Neural cell (in vitro differentiated cells): ENCODE data around the gene HM13. TPM values are rescaled to one million over a fixed set of nuclear protein-coding genes. Genes with fewer than 3 reads are reported as not detected.

ENCODE experiments used
- H2AFZ ChIP-seq: fragments of 200-600, 300-800 bp; sonication (generic), shearing (Covaris generic); 2 replicates; pipeline ENCODE4 v1.6.0; 2014; ENCODE audit warnings: low read depth, mild to moderate bottlenecking, antibody characterized with exemption, low read length, moderate library complexity
- H3F3A ChIP-seq: fragments of 200-600 bp; shearing (Covaris generic); 2 replicates; pipeline ENCODE4 v1.6.1; 2016; ENCODE audit warnings: mild to moderate bottlenecking, moderate library complexity, mixed read lengths, antibody characterized with exemption, low read length; ENCODE audit not compliant: insufficient read depth, poor library complexity, severe bottlenecking
- H3K27ac ChIP-seq: fragments of 200-600, 300-800 bp; sonication (generic), shearing (Covaris generic); 2 replicates; pipeline ENCODE4 v1.5.1; 2014; ENCODE audit warnings: mild to moderate bottlenecking, low read length, moderate library complexity
- H3K27me3 ChIP-seq: fragments of 300-800, 200-600 bp; sonication (generic), shearing (Covaris generic); 2 replicates; pipeline ENCODE4 v1.6.0; 2014; ENCODE audit warnings: mild to moderate bottlenecking, low read depth, low read length, moderate library complexity; ENCODE audit not compliant: insufficient read depth
- H3K36me3 ChIP-seq: fragments of 300-800, 200-600 bp; sonication (generic), shearing (Covaris generic); 2 replicates; pipeline ENCODE4 v1.5.1; 2014; ENCODE audit warnings: mild to moderate bottlenecking, antibody characterized with exemption, low read length, moderate library complexity; ENCODE audit not compliant: insufficient read depth
- H3K4me2 ChIP-seq: fragments of 300-800, 200-600 bp; sonication (generic), shearing (Covaris generic); 2 replicates; pipeline ENCODE4 v1.6.0; 2014; ENCODE audit warnings: mild to moderate bottlenecking, low read length
- H3K4me3 ChIP-seq: fragments of 300-800, 200-600 bp; sonication (generic), shearing (Covaris generic); 2 replicates; pipeline ENCODE4 v1.5.1; 2014; ENCODE audit warnings: mild to moderate bottlenecking, low read length, moderate library complexity
- H3K79me2 ChIP-seq: fragments of 200-600 bp; shearing (Covaris generic); replicated peaks from 2 replicates; pipeline ENCODE4 v1.6.0; 2014; ENCODE audit warnings: mild to moderate bottlenecking, low read length, moderate library complexity; ENCODE audit not compliant: insufficient read depth
- H3K9ac ChIP-seq: fragments of 300-800, 200-600 bp; sonication (generic), shearing (Covaris generic); 2 replicates; pipeline ENCODE4 v1.6.1; 2016; ENCODE audit warnings: mild to moderate bottlenecking, low read length, mixed read lengths
- H3K9me2 ChIP-seq: fragments of 200-600 bp; shearing (Covaris generic); 2 replicates; pipeline ENCODE4 v1.6.1; 2016; ENCODE audit warnings: mild to moderate bottlenecking, low read length, mixed read lengths; ENCODE audit not compliant: insufficient read depth
- H3K9me3 ChIP-seq: fragments of 200-600, 300-800 bp; sonication (generic), shearing (Covaris generic); 2 replicates; pipeline ENCODE4 v1.6.1; 2016; ENCODE audit warnings: mild to moderate bottlenecking, mixed run types, low read length, moderate library complexity, mixed read lengths
- H4K20me1 ChIP-seq: fragments of 200-600 bp; shearing (Covaris generic); 2 replicates; pipeline ENCODE4 v1.6.1; 2016; ENCODE audit warnings: mild to moderate bottlenecking, mixed run types; ENCODE audit not compliant: insufficient read depth
- EP300 ChIP-seq: fragments of 450-650 bp; conservative IDR thresholded peaks from 2 replicates; pipeline ENCODE4 v1.6.1; 2014; ENCODE audit warnings: antibody characterized with exemption, mild to moderate bottlenecking, moderate library complexity; ENCODE audit not compliant: poor library complexity, severe bottlenecking
- EZH2 ChIP-seq: fragments of 200-600, 300-800 bp; shearing (Covaris generic), sonication (generic); IDR thresholded peaks from 2 replicates; pipeline ENCODE4 v1.6.1; 2014; ENCODE audit warnings: antibody characterized with exemption, low read length, borderline replicate concordance, mild to moderate bottlenecking; ENCODE audit not compliant: insufficient read depth, poor library complexity, severe bottlenecking
- MXI1 ChIP-seq: fragments of 450-650 bp; conservative IDR thresholded peaks from 2 replicates; pipeline ENCODE4 v1.6.1; 2014; ENCODE audit warnings: antibody characterized with exemption, mild to moderate bottlenecking; ENCODE audit not compliant: poor library complexity, severe bottlenecking
- POLR2AphosphoS5 ChIP-seq: IDR thresholded peaks from 2 replicates; pipeline ENCODE4 v1.6.1; 2012
- RAD21 ChIP-seq: fragments of 450-650 bp; conservative IDR thresholded peaks from 2 replicates; pipeline ENCODE4 v1.6.1; 2014; ENCODE audit warnings: antibody characterized with exemption, mild to moderate bottlenecking, moderate library complexity
- SMC3 ChIP-seq: fragments of 450-650 bp; conservative IDR thresholded peaks from 2 replicates; pipeline ENCODE4 v1.6.1; 2014; ENCODE audit warnings: antibody characterized with exemption, mild to moderate bottlenecking, moderate library complexity; ENCODE audit not compliant: poor library complexity
- TAF1 ChIP-seq: IDR thresholded peaks from 2 replicates; pipeline ENCODE4 v1.6.1; 2012; ENCODE audit warnings: low read depth
- polyA plus RNA-seq: library from polyadenylated mRNA; depleted of rRNA; stranded (reverse); fragments of >200 nt; gene quantifications from 2 replicates; pipeline ENCODE4 v1.2.3, GENCODE V29; 2014
- TF ChIP-seq, protein P1 (sequence below): fragments of 450-650 bp; IDR thresholded peaks from 2 replicates; pipeline ENCODE4 v1.5.1; 2014; ENCODE audit warnings: antibody characterized with exemption, mild to moderate bottlenecking, moderate library complexity; ENCODE audit not compliant: poor library complexity, severe bottlenecking
- TF ChIP-seq, protein P2 (sequence below): IDR thresholded peaks from 2 replicates; pipeline ENCODE4 v1.6.1; 2012; ENCODE audit warnings: borderline replicate concordance

HM13 gene
- polyA plus RNA-seq, 1 donor from 2014 or later, result 95.4 TPM

DNA sequence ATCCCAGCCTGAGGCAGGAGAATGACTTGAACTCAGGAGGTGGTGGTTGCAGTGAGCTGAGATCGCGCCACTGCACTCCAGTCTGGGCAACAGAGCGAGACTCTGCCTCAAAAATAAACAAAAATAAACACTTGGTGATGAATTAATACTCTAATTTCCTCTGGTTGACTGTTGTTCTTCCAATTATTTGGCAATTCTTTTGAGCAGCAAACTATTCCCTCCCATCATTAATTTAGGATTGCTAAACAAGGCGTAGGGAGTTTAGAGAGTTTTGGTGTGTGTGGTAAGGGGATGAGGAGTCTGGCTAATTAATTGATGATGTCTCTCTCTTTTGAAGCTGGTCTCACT is 88.2 kb downstream of the HM13 start:
- no peak overlapping the region for H3K9ac ChIP-seq
- H3K27me3 ChIP-seq, result peaks cover 21% of the 10 kb centered on the region
- H3K27ac ChIP-seq, result no peak overlapping the region
- no peak overlapping the region for H3K4me3 ChIP-seq
- H3K79me2 ChIP-seq, result no peaks in the 10 kb centered on the region
- TF ChIP-seq, protein P1, sequence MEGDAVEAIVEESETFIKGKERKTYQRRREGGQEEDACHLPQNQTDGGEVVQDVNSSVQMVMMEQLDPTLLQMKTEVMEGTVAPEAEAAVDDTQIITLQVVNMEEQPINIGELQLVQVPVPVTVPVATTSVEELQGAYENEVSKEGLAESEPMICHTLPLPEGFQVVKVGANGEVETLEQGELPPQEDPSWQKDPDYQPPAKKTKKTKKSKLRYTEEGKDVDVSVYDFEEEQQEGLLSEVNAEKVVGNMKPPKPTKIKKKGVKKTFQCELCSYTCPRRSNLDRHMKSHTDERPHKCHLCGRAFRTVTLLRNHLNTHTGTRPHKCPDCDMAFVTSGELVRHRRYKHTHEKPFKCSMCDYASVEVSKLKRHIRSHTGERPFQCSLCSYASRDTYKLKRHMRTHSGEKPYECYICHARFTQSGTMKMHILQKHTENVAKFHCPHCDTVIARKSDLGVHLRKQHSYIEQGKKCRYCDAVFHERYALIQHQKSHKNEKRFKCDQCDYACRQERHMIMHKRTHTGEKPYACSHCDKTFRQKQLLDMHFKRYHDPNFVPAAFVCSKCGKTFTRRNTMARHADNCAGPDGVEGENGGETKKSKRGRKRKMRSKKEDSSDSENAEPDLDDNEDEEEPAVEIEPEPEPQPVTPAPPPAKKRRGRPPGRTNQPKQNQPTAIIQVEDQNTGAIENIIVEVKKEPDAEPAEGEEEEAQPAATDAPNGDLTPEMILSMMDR, result no peak
- TF ChIP-seq RAD21 (no peak), EP300 (no peak), EZH2 (no peak), SMC3 (no peak), MXI1 (no peak), POLR2AphosphoS5 (no peak), TAF1 (no peak)
- TF ChIP-seq, protein P2, sequence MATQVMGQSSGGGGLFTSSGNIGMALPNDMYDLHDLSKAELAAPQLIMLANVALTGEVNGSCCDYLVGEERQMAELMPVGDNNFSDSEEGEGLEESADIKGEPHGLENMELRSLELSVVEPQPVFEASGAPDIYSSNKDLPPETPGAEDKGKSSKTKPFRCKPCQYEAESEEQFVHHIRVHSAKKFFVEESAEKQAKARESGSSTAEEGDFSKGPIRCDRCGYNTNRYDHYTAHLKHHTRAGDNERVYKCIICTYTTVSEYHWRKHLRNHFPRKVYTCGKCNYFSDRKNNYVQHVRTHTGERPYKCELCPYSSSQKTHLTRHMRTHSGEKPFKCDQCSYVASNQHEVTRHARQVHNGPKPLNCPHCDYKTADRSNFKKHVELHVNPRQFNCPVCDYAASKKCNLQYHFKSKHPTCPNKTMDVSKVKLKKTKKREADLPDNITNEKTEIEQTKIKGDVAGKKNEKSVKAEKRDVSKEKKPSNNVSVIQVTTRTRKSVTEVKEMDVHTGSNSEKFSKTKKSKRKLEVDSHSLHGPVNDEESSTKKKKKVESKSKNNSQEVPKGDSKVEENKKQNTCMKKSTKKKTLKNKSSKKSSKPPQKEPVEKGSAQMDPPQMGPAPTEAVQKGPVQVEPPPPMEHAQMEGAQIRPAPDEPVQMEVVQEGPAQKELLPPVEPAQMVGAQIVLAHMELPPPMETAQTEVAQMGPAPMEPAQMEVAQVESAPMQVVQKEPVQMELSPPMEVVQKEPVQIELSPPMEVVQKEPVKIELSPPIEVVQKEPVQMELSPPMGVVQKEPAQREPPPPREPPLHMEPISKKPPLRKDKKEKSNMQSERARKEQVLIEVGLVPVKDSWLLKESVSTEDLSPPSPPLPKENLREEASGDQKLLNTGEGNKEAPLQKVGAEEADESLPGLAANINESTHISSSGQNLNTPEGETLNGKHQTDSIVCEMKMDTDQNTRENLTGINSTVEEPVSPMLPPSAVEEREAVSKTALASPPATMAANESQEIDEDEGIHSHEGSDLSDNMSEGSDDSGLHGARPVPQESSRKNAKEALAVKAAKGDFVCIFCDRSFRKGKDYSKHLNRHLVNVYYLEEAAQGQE, result no peak
- H3K9me2 ChIP-seq, result no peaks in the 10 kb centered on the region
- no peak overlapping the region for H3K4me2 ChIP-seq
- no peaks in the 10 kb centered on the region for H3K36me3 ChIP-seq
- H4K20me1 ChIP-seq, result no peaks in the 10 kb centered on the region
- H3F3A ChIP-seq, result no peaks in the 10 kb centered on the region
- no peak overlapping the region for H2AFZ ChIP-seq
- no peaks in the 10 kb centered on the region for H3K9me3 ChIP-seq

DNA sequence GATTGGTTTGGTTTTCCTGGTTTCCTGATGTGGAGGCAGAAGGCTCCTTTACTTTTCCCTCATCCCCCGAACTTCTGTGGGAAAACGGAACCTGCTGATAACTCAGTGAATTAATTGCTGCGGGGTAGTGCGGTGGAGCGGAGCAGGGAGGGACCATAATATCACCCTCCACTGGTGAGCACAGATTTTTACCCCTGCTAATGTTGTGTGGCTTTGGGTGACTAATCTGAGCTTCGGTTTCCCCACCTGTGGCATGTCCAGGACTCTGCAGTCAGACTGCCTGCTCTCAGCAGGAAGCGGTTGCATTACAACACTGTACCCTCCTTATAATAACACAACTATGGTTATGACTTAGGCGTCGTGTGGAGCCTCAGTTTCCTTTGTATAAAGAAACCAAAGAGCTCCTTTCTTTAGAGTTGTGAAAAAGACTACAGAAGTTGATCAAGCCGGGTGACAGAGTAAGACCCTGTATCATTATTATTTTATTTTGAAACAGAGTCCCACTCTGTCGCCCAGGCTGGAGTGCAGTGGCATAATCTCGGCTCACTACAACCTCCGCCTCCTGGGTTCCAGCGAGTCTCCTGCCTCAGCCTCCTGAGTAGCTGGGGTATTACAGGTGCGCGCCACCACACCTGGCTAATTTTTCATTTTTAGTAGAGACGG is 88.7 kb downstream of the HM13 start:
- Histone ChIP-seq H3K9ac (no peak overlapping the region), H3K4me2 (no peak overlapping the region), H3K9me2 (no peaks in the 10 kb centered on the region), H3K9me3 (no peaks in the 10 kb centered on the region), H4K20me1 (no peaks in the 10 kb centered on the region), H3K4me3 (no peak overlapping the region), H3K27me3 (peaks cover 26% of the 10 kb centered on the region), H3F3A (no peaks in the 10 kb centered on the region), H2AFZ (no peak overlapping the region), H3K36me3 (no peaks in the 10 kb centered on the region), H3K79me2 (no peaks in the 10 kb centered on the region), H3K27ac (no peak overlapping the region)
- no peak for TF ChIP-seq EP300
- TF ChIP-seq TAF1, result no peak
- no peak for TF ChIP-seq MXI1
- TF ChIP-seq SMC3, result no peak
- no peak for TF ChIP-seq POLR2AphosphoS5
- TF ChIP-seq RAD21, result no peak
- TF ChIP-seq, protein P2, result no peak
- TF ChIP-seq EZH2, result no peak
- TF ChIP-seq, protein P1, result no peak
